H9 (cell line): ENCODE measurements around the gene ATP6V0A4. TPM values are rescaled to one million over a fixed set of nuclear protein-coding genes. Genes with fewer than 3 reads are reported as not detected.

Experiments
- DNase-seq: peaks from one replicate; pipeline ENCODE4 v3.0.0-alpha.2; 2017
- H2AFZ ChIP-seq: one replicate; pipeline ENCODE4 v1.6.1; 2013; ENCODE audit warnings: mild to moderate bottlenecking, low read length, control low read depth, moderate library complexity
- H2AK5ac ChIP-seq: 2 replicates; pipeline ENCODE4 v1.6.1; 2013; ENCODE audit warnings: low read length, control low read depth, mixed read lengths; ENCODE audit not compliant: insufficient read length
- H2BK120ac ChIP-seq: one replicate; pipeline ENCODE4 v1.6.1; 2013; ENCODE audit warnings: low read depth, mild to moderate bottlenecking, low read length, control low read depth, inconsistent platforms; ENCODE audit not compliant: poor library complexity, severe bottlenecking
- H2BK12ac ChIP-seq: 2 replicates; pipeline ENCODE4 v1.6.1; 2013; ENCODE audit warnings: low read length, control low read depth, mixed read lengths, low read depth; ENCODE audit not compliant: insufficient read length
- H2BK15ac ChIP-seq: 2 replicates; pipeline ENCODE4 v1.6.1; 2013; ENCODE audit warnings: low read depth, low read length, control low read depth
- H2BK20ac ChIP-seq: one replicate; pipeline ENCODE4 v1.6.1; 2013; ENCODE audit warnings: low read depth, mild to moderate bottlenecking, low read length, control low read depth, inconsistent platforms; ENCODE audit not compliant: poor library complexity, severe bottlenecking
- H2BK5ac ChIP-seq: 2 replicates; pipeline ENCODE4 v1.6.1; 2013; ENCODE audit warnings: low read length, control low read depth, mixed read lengths; ENCODE audit not compliant: insufficient read length
- H3K14ac ChIP-seq: 2 replicates; pipeline ENCODE4 v1.6.1; 2013; ENCODE audit warnings: low read length, control low read depth; ENCODE audit not compliant: insufficient read depth
- H3K18ac ChIP-seq: 2 replicates; pipeline ENCODE4 v1.6.1; 2013; ENCODE audit warnings: low read depth, mild to moderate bottlenecking, mixed read lengths, low read length, control low read depth; ENCODE audit not compliant: insufficient read length
- H3K23ac ChIP-seq: 2 replicates; pipeline ENCODE4 v1.6.1; 2013; ENCODE audit warnings: low read length, control low read depth, mixed read lengths, low read depth; ENCODE audit not compliant: insufficient read length
- H3K23me2 ChIP-seq: 2 replicates; pipeline ENCODE4 v1.6.1; 2013; ENCODE audit warnings: low read depth, mild to moderate bottlenecking, mixed read lengths, low read length, control low read depth; ENCODE audit not compliant: insufficient read length, poor library complexity, severe bottlenecking
- H3K27ac ChIP-seq: 2 replicates; pipeline ENCODE4 v1.5.1; 2013; ENCODE audit warnings: low read length, control low read depth, mixed read lengths, low read depth; ENCODE audit not compliant: insufficient read length
- H3K27me3 ChIP-seq: 2 replicates; pipeline ENCODE4 v1.6.1; 2013; ENCODE audit warnings: low read length, control low read depth, inconsistent platforms; ENCODE audit not compliant: insufficient read depth
- H3K4ac ChIP-seq: 2 replicates; pipeline ENCODE4 v1.6.1; 2013; ENCODE audit warnings: low read depth, mild to moderate bottlenecking, control low read depth, inconsistent platforms, low read length, moderate library complexity
- H3K4me1 ChIP-seq: 2 replicates; pipeline ENCODE4 v1.6.1; 2013; ENCODE audit warnings: low read length, control low read depth, inconsistent platforms; ENCODE audit not compliant: insufficient read depth
- H3K4me2 ChIP-seq: 2 replicates; pipeline ENCODE4 v1.6.1; 2013; ENCODE audit warnings: low read length, control low read depth, mixed read lengths; ENCODE audit not compliant: insufficient read length, insufficient read depth
- H3K56ac ChIP-seq: 2 replicates; pipeline ENCODE4 v1.6.1; 2013; ENCODE audit warnings: low read depth, mild to moderate bottlenecking, mixed read lengths, low read length, control low read depth; ENCODE audit not compliant: insufficient read length
- H3K79me1 ChIP-seq: 2 replicates; pipeline ENCODE4 v1.6.1; 2013; ENCODE audit warnings: low read depth, mild to moderate bottlenecking, moderate library complexity, low read length, control low read depth, inconsistent platforms; ENCODE audit not compliant: insufficient read depth, poor library complexity, severe bottlenecking
- H3K79me2 ChIP-seq: 2 replicates; pipeline ENCODE4 v1.6.1; 2013; ENCODE audit warnings: low read length, control low read depth, inconsistent platforms; ENCODE audit not compliant: insufficient read depth
- H3K9ac ChIP-seq: 2 replicates; pipeline ENCODE4 v1.6.1; 2013; ENCODE audit warnings: low read length, control low read depth, mixed read lengths; ENCODE audit not compliant: insufficient read length; ENCODE audit errors: extremely low read depth
- H3K9me3 ChIP-seq: one replicate; pipeline ENCODE4 v1.6.1; 2013; ENCODE audit warnings: low read depth, low read length, inconsistent platforms; ENCODE audit not compliant: control insufficient read depth
- H3T11ph ChIP-seq: one replicate; pipeline ENCODE4 v1.6.1; 2013; ENCODE audit warnings: mild to moderate bottlenecking, low read length, control low read depth, inconsistent platforms
- H4K20me1 ChIP-seq: one replicate; pipeline ENCODE4 v1.6.1; 2013; ENCODE audit not compliant: control insufficient read depth, insufficient read length, insufficient read depth
- H4K5ac ChIP-seq: 2 replicates; pipeline ENCODE4 v1.6.1; 2013; ENCODE audit warnings: low read depth, mild to moderate bottlenecking, mixed read lengths, low read length, control low read depth; ENCODE audit not compliant: insufficient read length
- H4K8ac ChIP-seq: replicated peaks from 2 replicates; pipeline ENCODE4 v1.6.1; 2013; ENCODE audit warnings: low read length, control low read depth, mixed read lengths, low read depth; ENCODE audit not compliant: insufficient read length
- H4K91ac ChIP-seq: 2 replicates; pipeline ENCODE4 v1.6.1; 2013; ENCODE audit warnings: low read depth, mild to moderate bottlenecking, moderate library complexity, mixed read lengths, low read length, control low read depth; ENCODE audit not compliant: insufficient read length
- H3K27ac Mint-ChIP-seq, 3 experiments: 2 replicates in 2 of 3; 3 replicates in 1 of 3; pipeline ENCODE4 v1.8.0; 2020 to 2021; ENCODE audit warnings: mixed read lengths in 3 of 3, mild to moderate bottlenecking in 1 of 3, moderate library complexity in 1 of 3
- H3K27me3 Mint-ChIP-seq: 2 replicates; pipeline ENCODE4 v1.8.0; 2021; ENCODE audit warnings: low read depth, mild to moderate bottlenecking, moderate library complexity, mixed read lengths
- H3K36me3 Mint-ChIP-seq, 3 experiments: 2 replicates in 2 of 3; 3 replicates in 1 of 3; pipeline ENCODE4 v1.8.0; 2020 to 2021; ENCODE audit warnings: low read depth in 3 of 3, mixed read lengths in 3 of 3; ENCODE audit not compliant: insufficient read depth in 1 of 3
- H3K4me1 Mint-ChIP-seq, 2 experiments: 2 replicates each; pipeline ENCODE4 v1.8.0; 2020; ENCODE audit warnings: mixed read lengths in 2 of 2
- H3K4me3 Mint-ChIP-seq, 2 experiments: 2 replicates in 1 of 2; 3 replicates in 1 of 2; pipeline ENCODE4 v1.8.0; 2020 to 2021; ENCODE audit warnings: mild to moderate bottlenecking in 2 of 2, mixed read lengths in 2 of 2, moderate library complexity in 1 of 2
- H3K9me3 Mint-ChIP-seq, 2 experiments: 2 replicates in 1 of 2; 3 replicates in 1 of 2; pipeline ENCODE4 v1.8.0; 2020; ENCODE audit warnings: mild to moderate bottlenecking in 2 of 2, mixed read lengths in 2 of 2, moderate library complexity in 1 of 2
- CTCF ChIP-seq: fragments of 200-600 bp; sonication (generic); conservative IDR thresholded peaks from 3 replicates; pipeline ENCODE4 v1.8.0; 2021; ENCODE audit warnings: antibody characterized with exemption, mild to moderate bottlenecking
- WGBS: extraction: QIAGEN DNeasy Blood & Tissue Kit; methylation state at CpG from one replicate; pipeline ENCODE4 v1.1.7; 2013; ENCODE audit warnings: missing lambda C conversion rate, low lambda C conversion rate, mixed read lengths; ENCODE audit not compliant: insufficient read length; ENCODE audit errors: extremely low coverage; 5-methylcytosine and 5-hydroxymethylcytosine counted together
- total RNA-seq: library from RNA; stranded (reverse); gene quantifications from 2 replicates; pipeline ENCODE4 v1.2.1, GENCODE V29; 2021

Gene ATP6V0A4
- total RNA-seq, 1 experiment from 2014 or later, result 0.79 TPM

GRCh38 chr7:138665249-138665648, 132.7 kb downstream of the ATP6V0A4 start:
- Histone ChIP-seq H3K27me3 (no peaks in the 10 kb centered on the region), H2BK12ac (no peak overlapping the region), H2AK5ac (no peak overlapping the region), H2BK15ac (no peak overlapping the region), H3K4me2 (no peak overlapping the region), H3K23me2 (peaks cover 3% of the 10 kb centered on the region), H4K8ac (no peak overlapping the region), H4K91ac (no peak overlapping the region), H2BK120ac (no peak overlapping the region), H3K27ac (no peak overlapping the region), H3K18ac (no peak overlapping the region), H2BK20ac (no peak overlapping the region), H3K23ac (no peak overlapping the region), H4K20me1 (no peaks in the 10 kb centered on the region), H3K4me1 (peaks cover 17% of the 10 kb centered on the region; the same call in 1 of the 2 replicates), H3K14ac (no peak overlapping the region), H3K4ac (no peak overlapping the region), H4K5ac (no peak overlapping the region), H3K79me2 (no peaks in the 10 kb centered on the region), H3K9ac (no peak overlapping the region), H3T11ph (no peak overlapping the region), H3K79me1 (no peaks in the 10 kb centered on the region), H3K9me3 (no peaks in the 10 kb centered on the region), H3K56ac (no peak overlapping the region), H2BK5ac (no peak overlapping the region), H2AFZ (no peak overlapping the region)
- DNase-seq, result no peak
- peaks cover 74 to 81% of the 10 kb centered on the region in 2 experiments for H3K4me1 Mint-ChIP-seq
- peaks cover 11 to 16% of the 10 kb centered on the region in 2 experiments for H3K9me3 Mint-ChIP-seq
- H3K27ac Mint-ChIP-seq, result peak overlapping the region in 2 of 3 experiments; percentile 71 to 87; a peak in 2 of 7 replicates
- no CpG with 5 or more reads among the region's 4 CpGs for WGBS
- TF ChIP-seq CTCF, result no peak
- H3K4me3 Mint-ChIP-seq, result peak overlapping the region; percentile 52 to 75
- H3K36me3 Mint-ChIP-seq, result peaks cover 0 to 17% (median 9%) of the 10 kb centered on the region in 3 experiments; a peak in 6 of 7 replicates
- H3K27me3 Mint-ChIP-seq, result no peaks in the 10 kb centered on the region
